Chondrocyte (in vitro differentiated cells): ENCODE measurements around the gene KIF16B. TPM values are rescaled to one million over a fixed set of nuclear protein-coding genes. Genes with fewer than 3 reads are reported as not detected.

ENCODE experiments used
- DNase-seq: peaks from one replicate; pipeline ENCODE4 v3.0.0; 2021; ENCODE audit warnings: mixed read lengths, low spot score
- H3K27ac Mint-ChIP-seq: one replicate; pipeline ENCODE4 v1.8.0; 2021; ENCODE audit warnings: mild to moderate bottlenecking, moderate library complexity, mixed read lengths; ENCODE audit not compliant: unreplicated experiment
- H3K27me3 Mint-ChIP-seq: 2 replicates; pipeline ENCODE4 v1.8.0; 2021; ENCODE audit warnings: low read depth, mixed read lengths
- H3K36me3 Mint-ChIP-seq: 2 replicates; pipeline ENCODE4 v1.8.0; 2021; ENCODE audit warnings: low read depth, mixed read lengths
- H3K4me1 Mint-ChIP-seq: 2 replicates; pipeline ENCODE4 v1.8.0; 2021; ENCODE audit warnings: low read depth, mild to moderate bottlenecking, mixed read lengths
- H3K4me3 Mint-ChIP-seq: one replicate; pipeline ENCODE4 v1.8.0; 2021; ENCODE audit warnings: mild to moderate bottlenecking, moderate library complexity, mixed read lengths; ENCODE audit not compliant: unreplicated experiment
- H3K9me3 Mint-ChIP-seq: 2 replicates; pipeline ENCODE4 v1.8.0; 2021; ENCODE audit warnings: low read depth, mixed read lengths
- total RNA-seq: library from RNA; stranded (reverse); gene quantifications from 3 replicates; pipeline ENCODE4 v1.2.1, GENCODE V29; 2021
- TF ChIP-seq, protein P1 (sequence below): fragments of 200-600 bp; sonication (generic); IDR thresholded peaks from 2 replicates; pipeline ENCODE4 v1.5.0; 2021; ENCODE audit warnings: antibody characterized with exemption, mild to moderate bottlenecking, moderate library complexity

The KIF16B gene
- total RNA-seq, 1 donor from 2014 or later: 11.2 TPM

DNA sequence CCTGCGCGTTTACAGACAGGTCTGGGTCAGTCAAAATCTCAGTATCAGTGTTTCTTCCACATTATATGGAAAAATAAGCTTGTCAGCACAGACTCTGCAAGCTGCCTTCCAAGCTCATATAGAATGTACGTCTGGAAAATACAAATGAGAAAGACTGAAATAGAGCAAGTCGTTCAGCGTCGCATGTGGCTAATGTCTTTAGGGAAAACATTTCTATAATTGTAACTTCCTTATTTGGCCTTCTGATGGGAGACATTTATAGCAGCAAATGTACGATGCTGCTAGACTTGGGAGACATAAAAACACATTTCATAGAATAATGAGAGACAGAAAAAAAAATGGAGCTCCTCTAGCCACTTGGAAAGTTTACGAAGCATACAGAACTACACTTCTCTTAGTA lies 122.2 kb downstream of the KIF16B start:
- Mint-ChIP-seq H3K36me3 (peaks cover 9% of the 10 kb centered on the region), H3K27ac (no peak overlapping the region), H3K4me1 (peaks cover 6% of the 10 kb centered on the region), H3K4me3 (no peak overlapping the region), H3K27me3 (no peaks in the 10 kb centered on the region), H3K9me3 (peaks cover 4% of the 10 kb centered on the region)
- DNase-seq: no peak
- TF ChIP-seq, protein P1, sequence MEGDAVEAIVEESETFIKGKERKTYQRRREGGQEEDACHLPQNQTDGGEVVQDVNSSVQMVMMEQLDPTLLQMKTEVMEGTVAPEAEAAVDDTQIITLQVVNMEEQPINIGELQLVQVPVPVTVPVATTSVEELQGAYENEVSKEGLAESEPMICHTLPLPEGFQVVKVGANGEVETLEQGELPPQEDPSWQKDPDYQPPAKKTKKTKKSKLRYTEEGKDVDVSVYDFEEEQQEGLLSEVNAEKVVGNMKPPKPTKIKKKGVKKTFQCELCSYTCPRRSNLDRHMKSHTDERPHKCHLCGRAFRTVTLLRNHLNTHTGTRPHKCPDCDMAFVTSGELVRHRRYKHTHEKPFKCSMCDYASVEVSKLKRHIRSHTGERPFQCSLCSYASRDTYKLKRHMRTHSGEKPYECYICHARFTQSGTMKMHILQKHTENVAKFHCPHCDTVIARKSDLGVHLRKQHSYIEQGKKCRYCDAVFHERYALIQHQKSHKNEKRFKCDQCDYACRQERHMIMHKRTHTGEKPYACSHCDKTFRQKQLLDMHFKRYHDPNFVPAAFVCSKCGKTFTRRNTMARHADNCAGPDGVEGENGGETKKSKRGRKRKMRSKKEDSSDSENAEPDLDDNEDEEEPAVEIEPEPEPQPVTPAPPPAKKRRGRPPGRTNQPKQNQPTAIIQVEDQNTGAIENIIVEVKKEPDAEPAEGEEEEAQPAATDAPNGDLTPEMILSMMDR: no peak

DNA sequence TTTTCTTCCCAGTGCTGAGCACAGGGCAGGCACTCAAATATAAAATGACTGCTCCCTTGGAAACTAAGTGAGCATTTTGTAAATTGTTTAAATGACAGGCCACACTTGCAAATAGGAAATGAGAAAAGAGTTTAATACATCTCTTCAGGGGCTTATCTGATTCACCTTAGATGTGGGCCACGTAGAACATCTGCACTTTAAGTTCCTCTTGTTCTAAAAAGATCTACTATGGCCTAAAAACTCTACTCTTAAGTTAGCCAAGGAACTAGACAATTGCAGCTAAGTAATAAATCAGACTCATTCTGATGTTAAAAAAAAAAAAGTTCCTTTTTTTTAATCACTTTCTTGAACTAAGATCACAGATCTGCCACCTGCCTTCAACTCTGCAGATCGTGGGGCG lies 126.3 kb downstream of the KIF16B start:
- TF ChIP-seq, protein P1: no peak
- Mint-ChIP-seq H3K4me1 (peaks cover 13% of the 10 kb centered on the region), H3K27ac (no peak overlapping the region), H3K9me3 (peaks cover 4% of the 10 kb centered on the region), H3K27me3 (no peaks in the 10 kb centered on the region), H3K36me3 (peaks cover 9% of the 10 kb centered on the region), H3K4me3 (no peak overlapping the region)
- DNase-seq: no peak

DNA sequence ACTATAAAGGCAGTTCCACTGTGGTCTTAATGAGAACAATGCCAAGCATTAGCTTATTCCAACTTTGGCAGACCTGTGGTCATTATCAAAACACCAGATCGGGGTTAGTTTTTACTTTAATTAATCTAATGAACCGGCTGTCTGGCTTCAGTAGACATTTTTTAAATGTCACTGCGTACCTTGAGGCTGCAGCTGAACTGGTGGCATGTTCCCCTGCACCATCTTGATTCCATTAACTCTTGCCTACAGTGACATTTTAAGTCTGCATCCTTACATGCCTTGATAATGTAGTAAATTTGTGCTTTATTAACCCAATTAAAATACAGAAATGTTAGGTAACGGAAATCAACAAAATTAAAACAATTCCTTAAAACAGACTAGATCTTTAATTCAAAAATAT lies 127.0 kb downstream of the KIF16B start:
- TF ChIP-seq, protein P1: no peak
- Mint-ChIP-seq H3K4me3 (no peak overlapping the region), H3K27me3 (no peaks in the 10 kb centered on the region), H3K9me3 (peaks cover 4% of the 10 kb centered on the region), H3K27ac (no peak overlapping the region), H3K4me1 (peaks cover 9% of the 10 kb centered on the region), H3K36me3 (peaks cover 9% of the 10 kb centered on the region)
- DNase-seq: no peak

DNA sequence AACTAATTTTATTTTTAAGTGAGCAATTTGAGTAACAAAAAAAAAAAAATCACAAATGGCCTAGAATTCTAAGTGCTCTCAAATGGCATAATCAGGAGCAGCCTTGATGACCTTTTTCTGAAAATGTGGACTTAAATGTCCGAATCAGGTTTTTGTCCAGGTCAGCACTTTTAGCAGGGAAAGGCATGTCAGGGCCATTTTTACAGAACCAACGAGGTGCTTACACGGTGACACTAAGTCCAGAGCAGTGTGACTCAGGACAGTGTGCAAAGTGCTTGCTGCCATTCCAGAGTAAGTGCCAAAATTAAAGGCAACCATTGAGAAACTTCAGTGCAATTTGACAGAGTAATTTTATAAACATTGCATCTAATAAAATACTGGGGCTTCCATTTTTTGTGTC lies 127.8 kb downstream of the KIF16B start:
- no peaks in the 10 kb centered on the region for H3K27me3 Mint-ChIP-seq
- H3K27ac Mint-ChIP-seq: no peak overlapping the region
- H3K36me3 Mint-ChIP-seq: peaks cover 8% of the 10 kb centered on the region
- DNase-seq: no peak
- H3K9me3 Mint-ChIP-seq: peaks cover 4% of the 10 kb centered on the region
- no peak overlapping the region for H3K4me3 Mint-ChIP-seq
- TF ChIP-seq, protein P1: no peak
- H3K4me1 Mint-ChIP-seq: peaks cover 9% of the 10 kb centered on the region

DNA sequence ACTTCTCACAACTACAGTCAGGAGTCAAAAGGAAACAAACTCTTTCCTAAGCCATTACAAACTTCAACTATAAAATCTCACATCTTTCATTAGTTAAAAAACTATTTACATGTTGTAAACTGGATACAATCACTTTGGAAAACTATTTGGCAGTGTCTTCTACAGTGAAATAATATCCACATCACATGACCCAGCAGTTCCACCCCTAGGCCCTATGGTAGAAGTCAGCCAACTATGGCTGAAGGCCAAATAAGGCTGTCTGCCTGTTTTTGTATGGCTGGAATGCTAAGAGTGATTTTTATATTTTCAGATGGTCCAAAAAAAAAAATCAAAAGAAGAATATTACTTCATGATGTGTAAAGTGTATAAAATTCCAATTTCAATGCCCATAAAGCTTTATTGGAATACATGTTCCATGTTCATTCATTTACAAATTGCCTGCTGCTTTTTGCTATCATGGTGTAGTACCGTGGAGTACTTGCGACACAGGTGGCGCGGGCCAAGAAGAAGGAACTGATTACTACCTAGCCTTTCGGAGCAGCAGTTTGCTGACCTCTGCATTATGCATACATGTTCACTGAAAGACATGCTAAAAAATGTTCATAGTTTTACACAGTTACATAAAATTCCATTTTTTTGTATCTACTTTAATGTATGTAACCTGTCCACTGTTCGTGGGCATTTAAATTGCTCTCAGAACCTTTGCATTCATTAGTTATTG lies 129.0 kb downstream of the KIF16B start:
- no peak for DNase-seq
- TF ChIP-seq, protein P1: no peak
- H3K9me3 Mint-ChIP-seq: peaks cover 7% of the 10 kb centered on the region
- H3K27me3 Mint-ChIP-seq: no peaks in the 10 kb centered on the region
- peaks cover 9% of the 10 kb centered on the region for H3K4me1 Mint-ChIP-seq
- no peak overlapping the region for H3K4me3 Mint-ChIP-seq
- H3K27ac Mint-ChIP-seq: no peak overlapping the region
- peaks cover 3% of the 10 kb centered on the region for H3K36me3 Mint-ChIP-seq
